OCI-LY3 (cell line): ENCODE results near the gene TENM4.

ENCODE experiments used
- EZH2phosphoT487 ChIP-seq: fragments of 200-600 bp; shearing (Covaris generic); IDR thresholded peaks from 2 replicates; pipeline ENCODE4 v1.6.1; 2018; ENCODE audit warnings: antibody characterized with exemption, mixed run types, low read depth
- TF ChIP-seq, protein P1 (sequence below): fragments of 200-600, 300-600 bp; sonication (generic); IDR thresholded peaks from 2 replicates; pipeline ENCODE4 v1.5.1; 2014; ENCODE audit warnings: antibody characterized with exemption, low read length, low read depth

DNA sequence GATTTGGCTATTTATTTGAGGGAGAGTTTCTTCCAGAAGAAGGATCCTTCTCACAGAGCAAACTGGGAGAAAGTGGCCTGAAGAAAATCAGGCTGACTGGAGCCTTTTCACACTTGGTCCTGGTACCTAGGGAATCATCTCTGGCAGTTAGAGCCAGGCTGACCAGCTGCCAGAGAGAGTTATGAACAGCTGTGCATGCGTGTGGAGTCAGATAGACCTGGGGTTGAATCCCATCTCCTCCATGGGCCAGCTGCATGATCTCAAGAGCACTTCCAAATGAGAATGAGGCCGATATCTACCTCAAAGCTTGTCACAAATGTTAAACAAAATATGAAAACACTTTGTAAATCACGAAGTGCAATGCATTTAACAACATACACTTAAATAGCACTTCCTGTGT is 390.0 kb downstream of the TENM4 start:
- TF ChIP-seq, protein P1, sequence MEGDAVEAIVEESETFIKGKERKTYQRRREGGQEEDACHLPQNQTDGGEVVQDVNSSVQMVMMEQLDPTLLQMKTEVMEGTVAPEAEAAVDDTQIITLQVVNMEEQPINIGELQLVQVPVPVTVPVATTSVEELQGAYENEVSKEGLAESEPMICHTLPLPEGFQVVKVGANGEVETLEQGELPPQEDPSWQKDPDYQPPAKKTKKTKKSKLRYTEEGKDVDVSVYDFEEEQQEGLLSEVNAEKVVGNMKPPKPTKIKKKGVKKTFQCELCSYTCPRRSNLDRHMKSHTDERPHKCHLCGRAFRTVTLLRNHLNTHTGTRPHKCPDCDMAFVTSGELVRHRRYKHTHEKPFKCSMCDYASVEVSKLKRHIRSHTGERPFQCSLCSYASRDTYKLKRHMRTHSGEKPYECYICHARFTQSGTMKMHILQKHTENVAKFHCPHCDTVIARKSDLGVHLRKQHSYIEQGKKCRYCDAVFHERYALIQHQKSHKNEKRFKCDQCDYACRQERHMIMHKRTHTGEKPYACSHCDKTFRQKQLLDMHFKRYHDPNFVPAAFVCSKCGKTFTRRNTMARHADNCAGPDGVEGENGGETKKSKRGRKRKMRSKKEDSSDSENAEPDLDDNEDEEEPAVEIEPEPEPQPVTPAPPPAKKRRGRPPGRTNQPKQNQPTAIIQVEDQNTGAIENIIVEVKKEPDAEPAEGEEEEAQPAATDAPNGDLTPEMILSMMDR, result no peak
- TF ChIP-seq EZH2phosphoT487, result no peak
